NCI-H460 (cell line): ENCODE measurements around the gene CDKN2B. TPM values are rescaled to one million over a fixed set of nuclear protein-coding genes. Genes with fewer than 3 reads are reported as not detected.
"Not testable (repeated sequence)": the region's sequence is repeated elsewhere in the genome, so short reads cannot be mapped to it uniquely, and the experiment has no call there.

Experiments
- DNase-seq: peaks from one replicate; pipeline ENCODE4 v3.0.0-alpha.2; 2016; ENCODE audit warnings: low read depth; ENCODE audit errors: extremely low read depth
- small RNA-seq, 2 experiments: library from RNA; depleted of rRNA; stranded (forward); fragments of <200 nt; gene quantifications; one replicate each; pipeline ENCODE3, GENCODE V24; 2014
- total RNA-seq: library from RNA; depleted of rRNA; stranded (reverse); fragments of >200 nt; shearing (Covaris generic); gene quantifications from 2 replicates; pipeline ENCODE4 v1.2.3, GENCODE V29; 2014; rRNA removed

Gene CDKN2B
- total RNA-seq, 1 experiment from 2014 or later, result not detected

- no peak for DNase-seq
These were observed 38.1 kb downstream of the CDKN2B start for GRCh38 chr9:21970800-21971640.

GRCh38 chr9:21969951-21970799, 38.9 kb downstream of the CDKN2B start:
- DNase-seq, result no peak

GRCh38 chr9:21969011-21969940, 39.8 kb downstream of the CDKN2B start:
- no peak for DNase-seq

GRCh38 chr9:21968331-21969010, 40.6 kb downstream of the CDKN2B start:
- DNase-seq, result no peak

GRCh38 chr9:21967702-21968101, 41.4 kb downstream of the CDKN2B start:
- DNase-seq, result no peak

GRCh38 chr9:21967169-21967568, 41.9 kb downstream of the CDKN2B start:
- no peak for DNase-seq

- DNase-seq, result no peak
These were observed 42.8 kb downstream of the CDKN2B start for GRCh38 chr9:21966140-21966851.

- DNase-seq, result peak; percentile 71
These were observed 43.6 kb downstream of the CDKN2B start for GRCh38 chr9:21965401-21965951.

GRCh38 chr9:21964925-21965385, 44.1 kb downstream of the CDKN2B start:
- DNase-seq, result no peak

- DNase-seq, result no peak
These were observed 47.5 kb downstream of the CDKN2B start for GRCh38 chr9:21961569-21961968.

- DNase-seq, result not testable (repeated sequence)
These were observed 49.8 kb downstream of the CDKN2B start for GRCh38 chr9:21959268-21959667.

- DNase-seq, result no peak
These were observed 50.3 kb downstream of the CDKN2B start for GRCh38 chr9:21958833-21959232.

Small RNA genes lying within 50 kb of the gene (small RNA-seq; reads per million reads assigned to genes)
- gene RF02045, result 0 reads per million in 2 experiments

Other genes starting within 250 kb of the CDKN2B start
- gene MTAP, start 206.7 kb downstream of the CDKN2B start, total RNA-seq, result 43.7 and 55.3 TPM in 2 replicates
- not detected in 2 replicates for gene CDKN2A, start 14.9 kb downstream of the CDKN2B start, total RNA-seq
- gene CDKN2B-AS1, start 14.5 kb downstream of the CDKN2B start, total RNA-seq, result not detected in 2 replicates